ENCODE data around the gene HOXB4.

Gene HOXB4

DNA sequence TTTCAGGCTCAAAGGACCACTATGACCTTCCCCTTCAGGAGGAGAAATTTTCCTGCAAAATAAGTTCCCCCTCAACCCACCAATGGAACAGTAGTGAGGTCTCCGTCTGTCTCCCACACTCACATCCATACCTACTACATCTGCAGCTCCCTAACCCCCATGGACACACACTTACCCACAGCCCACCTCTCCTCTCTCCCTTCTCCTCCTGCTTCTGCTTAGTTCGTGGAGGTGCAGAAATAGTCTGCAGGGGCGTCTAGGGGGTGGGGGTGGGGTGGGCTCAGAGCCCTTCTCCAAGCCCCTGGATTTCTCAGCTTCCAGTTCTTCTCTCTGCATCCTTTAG is 8.9 kb downstream of the HOXB4 start:
- no peak for DNase-seq

DNA sequence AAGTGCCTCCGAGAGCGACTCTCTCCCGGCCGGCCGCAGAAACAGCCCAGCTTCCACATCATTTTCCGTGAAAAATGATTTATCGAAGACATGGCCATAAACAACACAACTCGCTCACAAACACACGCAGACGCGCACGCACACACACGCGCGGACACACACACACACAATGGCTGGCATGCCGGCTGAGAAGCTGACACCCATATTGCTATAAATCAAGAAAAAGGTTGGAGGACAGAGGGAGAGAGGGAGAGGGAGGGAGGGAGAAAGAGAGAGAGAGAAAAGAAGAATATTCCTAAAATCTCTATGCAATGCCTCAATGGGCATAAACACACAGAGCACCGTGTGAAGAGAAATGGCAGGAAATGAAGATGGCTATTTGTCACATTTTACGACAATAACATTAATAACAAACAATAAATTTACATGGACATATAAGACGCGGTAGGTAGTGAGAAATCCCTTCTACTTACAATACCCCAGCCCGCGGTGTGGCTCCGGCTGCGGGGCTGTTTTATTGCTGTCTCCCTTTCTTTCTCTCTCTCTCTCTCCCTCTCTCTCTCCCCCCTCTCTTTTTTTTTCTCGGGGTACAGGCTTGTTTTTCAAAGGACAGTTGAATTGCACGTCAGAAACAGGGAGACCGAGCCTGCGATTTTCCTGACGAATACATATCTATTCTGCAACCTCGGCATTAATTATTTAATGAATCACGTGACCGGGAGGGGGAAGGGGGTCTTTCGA is 9.5 kb downstream of the HOXB4 start:
- DNase-seq: no peak

DNA sequence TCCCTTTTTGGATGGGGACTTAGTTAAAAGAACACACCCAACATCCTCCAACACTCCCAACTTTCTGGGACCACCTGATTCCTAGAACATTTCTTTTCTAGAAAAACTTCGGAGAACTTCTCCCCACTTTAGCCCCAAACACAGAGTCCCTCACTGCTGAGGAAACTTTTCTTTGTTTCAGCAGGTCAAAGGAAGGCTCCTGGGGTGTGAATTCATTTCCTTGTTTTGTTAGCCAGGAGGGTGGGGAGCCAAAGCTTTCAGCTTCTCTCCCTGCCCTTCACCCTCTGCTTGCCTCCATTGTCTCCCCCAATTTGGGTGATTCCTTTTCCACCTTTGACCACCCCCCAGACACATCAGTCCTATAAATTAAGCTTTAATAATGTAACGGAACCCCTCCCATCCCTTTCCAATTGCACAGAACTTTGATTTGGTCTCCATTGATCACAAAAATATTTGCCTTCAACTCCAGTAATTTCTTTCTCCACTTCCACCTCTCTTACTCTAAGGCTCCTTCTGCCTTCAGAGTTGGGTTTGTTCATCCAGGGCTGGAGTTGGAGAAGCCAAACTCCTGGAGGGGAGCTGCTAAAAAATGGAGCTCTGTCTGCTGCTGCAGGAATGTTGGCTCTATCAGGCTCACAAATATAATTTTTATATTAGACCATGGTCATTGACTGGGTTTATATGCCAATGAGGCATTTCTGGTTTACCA is 10.3 kb downstream of the HOXB4 start:
- DNase-seq: no peak

DNA sequence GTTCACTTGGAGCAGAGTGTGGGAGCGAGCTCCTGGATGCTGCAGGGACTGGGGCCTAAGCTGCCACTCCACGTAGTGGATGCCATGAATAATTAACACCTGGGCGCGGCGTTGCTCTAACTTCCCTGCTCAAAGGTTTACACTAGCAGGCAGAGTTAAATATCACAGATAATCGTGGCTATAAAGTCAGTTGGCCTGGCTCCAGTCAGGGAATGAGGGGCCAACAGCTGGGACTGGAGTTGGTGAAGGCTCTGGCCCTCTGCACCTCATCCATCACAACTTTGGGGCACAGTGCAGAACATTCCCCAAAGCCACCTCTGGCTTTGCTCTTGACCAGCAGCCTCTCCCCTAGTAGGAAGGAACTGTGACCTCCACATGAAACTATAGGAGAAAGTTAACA is 10.9 kb downstream of the HOXB4 start:
- no peak for DNase-seq

DNA sequence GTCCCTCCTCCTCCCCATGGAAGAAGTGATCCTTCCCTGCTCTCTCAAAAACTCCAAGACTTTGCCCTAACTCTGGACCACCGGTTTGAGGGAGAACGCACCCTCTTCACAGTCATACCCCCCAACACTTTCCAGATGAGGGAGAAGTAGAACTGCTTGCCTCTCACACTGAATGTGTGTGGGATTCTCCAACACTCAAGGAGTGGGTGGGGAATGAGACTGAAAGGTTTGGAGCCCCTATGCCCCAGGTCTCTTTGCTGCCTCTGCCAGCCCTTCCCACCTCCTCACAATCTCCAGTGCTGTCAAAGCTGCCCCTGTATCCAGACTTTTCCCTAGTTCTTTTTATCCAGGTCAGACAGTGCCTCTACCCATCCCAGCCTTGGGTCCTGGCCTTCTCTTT is 11.4 kb downstream of the HOXB4 start:
- no peak for DNase-seq

DNA sequence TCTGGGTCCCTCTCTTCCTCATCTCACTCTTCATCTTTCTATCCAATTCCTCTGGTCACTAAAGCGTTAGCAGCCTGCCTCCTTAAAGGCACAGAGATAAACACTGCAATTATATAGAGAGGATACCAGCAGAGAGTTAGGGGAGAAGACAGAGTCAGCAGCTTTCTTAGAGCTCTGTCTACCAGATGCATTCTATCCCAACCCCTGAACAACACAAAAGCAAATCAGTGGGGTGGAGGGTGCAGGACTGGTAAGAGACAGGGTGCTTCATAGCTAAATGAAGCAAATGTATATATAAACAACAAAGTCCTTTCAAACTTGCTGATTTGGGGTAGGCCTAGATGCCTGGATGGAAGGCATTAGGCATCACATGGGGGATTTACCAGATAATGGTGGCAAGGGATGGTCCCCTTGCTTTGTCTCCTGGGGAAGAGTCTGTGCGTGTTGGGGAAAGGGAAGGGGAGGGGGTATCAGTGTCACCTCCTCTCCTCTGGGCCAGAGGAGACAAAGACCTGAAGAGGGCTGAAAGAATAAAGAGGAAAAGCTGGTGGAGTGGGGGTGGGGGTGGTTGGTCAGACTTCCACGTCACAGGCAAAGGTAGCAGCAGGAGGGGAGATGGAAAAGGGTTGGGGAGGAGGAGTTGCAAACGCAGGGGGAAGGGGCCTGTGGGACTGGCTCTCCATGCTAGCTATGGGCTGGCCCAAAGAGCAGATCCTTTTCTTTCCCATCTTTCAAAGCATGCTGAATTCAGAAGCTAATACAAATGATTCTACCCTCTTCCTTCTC is 12.0 kb downstream of the HOXB4 start:
- no peak for DNase-seq

DNA sequence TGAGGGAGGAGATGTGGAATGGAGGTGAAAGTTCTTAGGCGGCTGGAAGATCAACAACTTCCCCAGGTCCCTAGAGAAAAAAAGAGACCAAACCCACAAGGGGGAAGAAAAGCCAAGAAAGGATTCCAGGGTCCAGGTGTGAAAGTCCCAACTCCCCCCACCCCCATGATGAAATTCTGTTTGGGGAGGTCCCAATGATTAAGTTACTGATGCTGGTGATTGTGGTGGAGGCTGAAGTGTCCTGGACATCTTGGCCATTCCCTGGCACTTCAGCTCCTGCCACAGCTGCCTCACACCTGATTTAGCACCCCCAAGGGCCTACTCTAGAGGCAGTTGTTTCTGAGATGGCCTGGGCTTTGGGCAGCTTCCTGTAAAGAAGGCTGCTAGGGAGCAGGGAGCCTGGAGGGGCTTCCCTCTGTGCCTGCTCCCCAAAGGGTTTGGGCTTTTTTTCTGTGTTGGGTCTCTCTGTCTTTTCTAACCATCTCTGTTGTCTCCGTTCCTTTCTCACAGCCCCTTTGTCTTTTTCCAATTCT is 13.1 kb downstream of the HOXB4 start:
- DNase-seq: no peak

DNA sequence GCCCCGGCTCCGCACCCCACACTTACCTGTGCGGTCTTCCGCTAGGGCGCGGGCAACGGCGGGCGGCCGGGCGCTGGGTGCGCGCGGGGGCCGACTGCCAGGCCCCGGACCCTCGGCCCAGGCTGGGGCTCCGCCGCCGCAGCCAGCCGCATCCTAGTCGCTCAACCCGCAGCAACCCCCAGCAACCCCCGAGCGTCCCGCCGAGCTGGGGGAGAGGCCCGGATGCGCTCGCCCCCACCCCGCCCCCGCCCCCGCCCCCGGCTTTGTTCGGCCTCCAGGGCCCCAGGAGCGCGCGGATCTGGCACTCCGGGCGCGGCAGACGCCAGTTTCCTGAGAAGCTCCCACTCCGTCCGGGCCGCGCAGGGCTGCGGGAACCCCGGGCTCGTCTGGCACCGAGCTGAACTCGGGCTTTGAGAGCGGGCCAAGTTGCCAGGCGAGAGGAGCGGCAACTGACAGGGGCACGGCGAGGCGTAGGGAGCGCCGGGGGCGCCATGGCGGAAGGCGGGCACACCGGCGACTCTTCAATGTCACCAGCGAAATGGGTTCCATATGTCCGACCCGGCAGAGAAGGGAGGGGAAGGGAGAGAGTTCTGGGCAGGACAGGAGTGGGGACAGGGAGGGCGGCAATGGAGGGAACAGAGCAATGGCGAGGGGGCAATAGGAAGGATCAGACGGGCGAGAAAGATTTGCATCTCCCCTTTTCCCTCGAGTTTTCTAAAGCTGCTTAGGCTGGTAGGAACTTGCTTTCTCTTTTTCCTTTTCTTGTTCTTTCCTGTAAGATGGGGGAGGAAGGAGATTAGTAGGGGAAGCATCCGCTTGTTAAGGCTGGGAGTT is 13.7 kb downstream of the HOXB4 start:
- DNase-seq: no peak

DNA sequence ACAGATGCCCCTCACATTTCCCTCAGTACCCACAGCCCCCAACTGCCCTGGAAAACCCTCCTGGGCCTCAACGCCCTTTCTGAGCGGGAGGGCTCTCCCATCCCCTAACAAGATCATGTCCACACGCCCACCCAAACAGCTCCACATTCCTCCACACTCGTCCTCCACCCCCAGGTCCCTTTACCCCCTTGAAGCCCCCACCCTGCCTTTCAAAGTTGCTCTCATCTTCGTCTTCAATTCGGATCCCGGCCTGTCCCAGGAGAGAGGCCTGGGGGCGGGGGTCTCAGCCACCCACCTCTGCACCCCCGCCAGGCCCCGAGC is 14.3 kb downstream of the HOXB4 start:
- DNase-seq: no peak

DNA sequence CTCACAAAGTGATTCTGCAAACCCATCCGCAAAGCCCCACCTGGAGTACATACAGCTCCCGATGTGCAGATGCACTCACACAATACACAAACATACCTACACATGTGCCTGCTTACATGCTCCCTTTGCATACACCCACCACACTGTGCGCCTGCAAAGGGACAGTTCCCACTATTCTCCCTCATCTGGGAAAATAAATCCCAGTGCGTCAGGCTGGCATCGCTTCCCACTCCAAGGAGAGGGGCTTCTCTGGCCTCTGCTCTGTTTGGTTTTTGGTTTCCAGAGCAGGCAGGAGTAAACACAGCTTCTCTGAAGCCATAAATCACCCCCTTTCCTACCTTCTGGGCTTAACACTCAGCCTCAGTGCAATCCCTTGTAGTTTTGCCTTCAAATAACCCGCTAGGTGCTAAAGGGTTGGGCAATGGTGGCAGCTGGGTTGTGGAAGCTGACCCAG is 14.7 kb downstream of the HOXB4 start:
- DNase-seq: no peak

DNA sequence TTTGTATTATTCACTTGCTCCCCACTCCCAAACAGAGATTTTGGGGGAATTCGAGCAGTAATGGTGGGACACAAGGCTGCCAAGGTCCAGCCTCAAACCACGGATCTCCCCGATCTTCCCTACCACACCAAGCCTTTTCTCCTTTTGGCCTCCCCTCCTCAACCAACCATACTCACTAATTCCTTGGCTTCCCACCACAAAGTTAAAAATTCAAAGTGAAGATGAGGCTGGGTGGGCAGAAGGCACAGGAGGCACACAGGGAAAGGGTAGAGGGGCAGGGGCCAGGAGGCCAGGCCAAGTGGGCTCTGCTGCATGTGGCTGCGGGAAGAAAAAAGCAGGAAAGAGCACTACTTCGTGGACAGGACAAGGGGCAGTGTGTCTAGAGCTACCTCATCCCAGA is 15.2 kb downstream of the HOXB4 start:
- no peak for DNase-seq

DNA sequence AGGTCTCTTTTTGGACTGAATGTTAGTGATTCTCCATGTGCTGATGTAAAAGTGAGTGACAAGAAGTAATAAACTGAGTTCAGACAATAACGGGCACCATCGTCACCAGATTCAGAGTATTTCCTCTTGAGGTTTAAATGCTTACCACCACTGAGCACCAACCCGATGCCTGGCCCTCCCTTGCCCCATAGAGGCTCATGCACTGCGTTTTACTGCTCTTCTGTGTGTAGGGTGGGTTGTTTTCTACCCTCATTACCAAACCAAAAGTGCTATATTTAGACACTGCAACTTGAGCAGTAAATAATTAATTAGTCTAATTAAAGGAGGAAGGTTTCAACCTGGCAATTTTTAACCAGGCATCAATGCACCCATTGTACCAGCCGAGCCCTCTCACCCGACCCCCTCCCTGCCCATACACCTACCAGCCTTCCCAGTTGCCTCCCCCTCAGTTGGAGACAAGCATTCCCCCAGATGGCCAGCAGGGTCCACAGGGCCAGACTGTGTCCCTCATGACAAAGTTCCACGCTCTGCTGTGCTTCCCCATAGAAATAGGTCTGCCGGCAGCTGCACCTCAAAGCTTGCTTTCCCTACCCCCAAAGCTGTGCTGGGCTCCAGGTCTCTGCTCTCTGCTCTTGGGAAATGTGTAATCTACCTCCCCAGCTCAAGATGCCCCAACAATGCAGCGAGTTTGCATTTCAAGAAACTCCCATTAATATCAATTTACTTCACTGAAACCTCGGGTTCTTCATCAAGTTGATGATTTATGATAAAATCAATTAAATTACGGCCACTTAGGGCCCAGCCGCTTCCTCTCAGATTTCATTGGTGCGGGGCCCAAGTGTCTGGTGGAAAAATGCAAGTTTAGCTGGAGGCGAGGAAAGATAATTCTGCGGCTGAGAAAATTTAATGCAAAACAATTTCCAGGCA is 16.0 kb downstream of the HOXB4 start:
- no peak for DNase-seq

DNA sequence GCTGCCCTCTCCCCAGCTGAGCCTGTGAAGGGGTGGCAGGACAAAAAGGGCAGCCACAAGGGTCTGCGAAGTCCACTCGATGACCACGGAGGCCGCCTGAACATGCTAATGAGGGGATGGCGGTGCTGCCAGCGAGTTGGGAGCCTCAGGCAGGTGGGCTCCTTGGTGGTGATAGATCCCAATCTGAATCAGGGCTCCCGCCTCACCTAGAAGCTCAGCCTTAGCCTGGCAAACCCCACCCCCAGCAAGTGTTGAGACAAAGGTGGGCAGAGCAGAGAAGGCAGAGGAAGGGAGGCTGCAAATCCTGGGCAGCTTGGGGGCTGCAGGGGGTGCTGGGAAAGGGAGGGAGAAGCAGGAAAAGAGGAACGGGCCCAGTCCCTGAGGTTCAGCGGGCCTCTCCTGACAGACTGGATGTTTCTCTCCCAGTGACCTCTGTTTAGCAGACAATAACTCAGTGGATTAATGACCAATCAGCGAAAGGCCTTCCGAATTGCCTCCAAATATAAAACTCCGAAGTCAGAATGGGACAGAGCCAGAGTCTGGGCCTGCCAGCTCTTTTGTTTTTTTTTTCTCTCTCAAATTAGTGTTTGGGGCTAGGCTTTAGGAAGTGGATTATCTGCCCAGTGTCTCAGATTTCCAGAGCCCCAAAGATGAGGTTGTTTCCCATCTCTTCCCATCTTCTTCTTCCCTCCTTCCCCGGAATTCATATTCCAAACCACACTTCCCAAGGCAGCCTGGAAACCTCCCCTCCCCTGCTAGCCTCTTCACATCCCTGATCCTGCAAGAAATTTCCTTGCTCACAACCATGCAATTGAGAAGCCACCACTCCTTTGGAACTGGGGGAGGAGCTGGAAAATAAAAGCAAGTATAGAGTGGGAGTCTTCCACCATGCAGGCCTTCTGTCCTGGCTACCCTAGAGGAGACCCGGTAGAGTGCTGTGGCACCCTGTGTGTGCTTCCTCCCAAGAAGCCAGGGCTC is 18.0 kb downstream of the HOXB4 start:
- DNase-seq: no peak

DNA sequence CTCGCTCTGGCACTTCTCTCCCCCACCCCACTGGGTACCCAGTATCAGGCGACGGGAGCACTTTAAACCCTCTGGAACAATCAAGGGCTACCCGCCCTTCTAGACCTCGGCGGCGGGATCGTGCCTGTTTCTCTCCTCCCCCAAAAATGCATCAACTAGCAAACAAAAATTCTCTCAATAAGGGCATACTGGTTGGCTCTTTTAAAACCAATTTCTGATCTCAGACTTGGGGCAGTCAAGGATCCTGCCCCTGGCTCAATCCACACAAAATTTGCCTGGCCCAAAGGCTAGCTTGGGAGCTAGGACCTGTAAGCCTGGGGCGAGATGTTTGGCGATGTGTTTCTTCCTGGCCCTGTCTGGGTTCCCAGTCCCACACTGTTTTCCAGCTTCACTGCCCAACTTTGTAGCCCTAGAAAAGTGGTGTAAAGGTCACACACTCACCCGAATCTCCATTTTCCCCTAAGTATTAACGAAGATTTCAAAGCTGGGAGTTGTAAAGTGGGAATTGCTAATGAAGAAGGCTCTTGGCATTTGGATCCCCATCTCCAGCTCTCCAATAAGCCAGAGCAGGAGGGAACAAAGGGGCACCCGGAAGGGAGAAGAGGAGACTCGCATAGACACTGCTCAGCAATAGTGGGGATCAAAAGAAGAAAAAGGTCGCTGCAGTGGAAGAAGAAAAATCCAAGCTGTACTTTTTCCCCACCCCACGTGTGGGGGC is 18.9 kb downstream of the HOXB4 start:
- no peak for DNase-seq

DNA sequence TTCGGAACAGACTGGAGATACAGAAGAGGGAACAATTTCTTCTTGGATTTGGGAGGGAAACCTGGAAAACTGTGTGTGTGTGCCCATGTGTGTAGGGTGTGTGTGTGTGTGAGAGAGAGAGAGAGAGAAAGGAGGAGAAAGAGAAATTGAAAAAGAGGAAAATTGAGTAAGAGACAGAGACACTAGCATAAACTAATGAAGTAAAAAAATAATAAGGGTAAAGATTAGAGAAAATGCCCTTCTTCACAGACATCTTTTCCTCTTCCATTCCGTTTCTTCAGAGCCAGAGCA is 19.4 kb downstream of the HOXB4 start:
- DNase-seq: no peak

DNA sequence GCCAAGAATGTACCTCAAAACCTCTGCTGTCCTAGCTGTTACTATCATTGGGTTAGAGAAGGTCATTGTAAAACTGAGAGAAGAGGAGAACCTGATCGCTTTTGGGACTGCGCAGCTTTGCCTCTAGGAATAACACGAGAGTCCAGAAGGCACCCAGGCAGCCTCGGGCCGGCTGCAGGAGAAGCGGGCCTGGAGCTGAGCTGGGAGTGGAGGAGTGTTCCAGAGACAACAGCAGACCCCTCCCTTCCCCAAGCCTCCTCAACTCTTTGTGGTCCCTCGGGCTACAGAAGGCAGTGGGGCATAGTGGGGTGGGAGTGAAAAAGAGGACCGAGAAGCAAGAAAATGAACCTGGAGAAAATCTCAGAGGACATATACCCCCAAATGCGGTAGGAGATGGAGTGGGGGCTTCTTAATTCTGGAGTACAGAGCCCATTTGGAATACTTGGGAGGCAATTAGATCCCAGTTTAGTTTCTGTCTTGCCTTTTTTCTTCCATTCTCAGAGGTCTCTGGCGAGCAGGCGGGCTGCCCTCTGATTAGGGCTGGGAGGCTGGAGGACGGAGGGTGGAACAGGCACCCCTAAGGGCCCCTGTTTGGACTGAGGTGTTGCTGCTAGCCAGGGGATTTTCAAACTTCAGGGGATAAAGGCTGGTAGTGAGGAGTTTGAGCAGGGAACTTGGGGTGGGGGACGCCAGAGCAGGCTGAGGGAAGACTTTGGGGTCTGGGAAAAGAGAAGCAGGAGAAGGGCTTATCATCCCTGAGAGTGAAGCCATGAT is 19.9 kb downstream of the HOXB4 start:
- DNase-seq: no peak

DNA sequence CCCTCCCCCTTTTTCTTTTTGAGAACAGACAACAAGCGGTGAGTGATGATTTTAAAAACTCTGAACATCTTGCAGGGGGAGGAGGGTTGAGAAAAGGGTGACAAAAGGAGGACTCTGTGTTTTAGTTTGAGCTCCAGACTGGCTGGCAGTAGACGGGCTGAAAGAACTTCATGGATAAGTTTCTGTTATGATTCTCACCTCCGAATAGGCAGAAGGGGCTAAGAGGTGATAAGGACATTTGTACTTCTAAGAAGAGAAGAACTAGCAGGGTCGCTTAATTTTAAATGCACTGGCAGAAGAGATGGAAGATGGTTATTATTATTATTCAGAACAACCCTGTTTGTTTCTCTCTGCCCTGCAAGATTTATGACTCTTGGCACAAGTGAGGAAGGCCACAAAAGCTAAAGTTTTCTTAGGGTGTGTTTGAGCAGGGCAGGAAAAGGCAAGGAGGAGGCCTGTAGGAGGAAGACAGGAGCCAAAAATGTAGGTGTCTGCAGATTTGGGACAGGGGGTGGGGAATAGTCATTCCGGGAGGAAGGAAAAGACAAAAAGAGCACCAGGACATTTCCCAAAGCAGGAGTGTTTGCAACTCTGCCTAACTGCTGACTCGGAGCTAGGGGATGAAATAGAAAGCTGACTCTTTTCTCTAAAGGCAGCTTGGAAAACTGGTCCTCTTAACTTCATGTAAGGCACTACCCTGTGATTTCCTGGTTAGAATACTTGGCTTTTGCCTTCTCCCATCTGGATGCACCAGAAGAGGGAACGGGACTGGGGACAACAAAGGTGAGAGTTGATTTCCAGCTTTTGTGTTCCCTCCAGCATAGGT is 21.4 kb downstream of the HOXB4 start:
- no peak for DNase-seq

DNA sequence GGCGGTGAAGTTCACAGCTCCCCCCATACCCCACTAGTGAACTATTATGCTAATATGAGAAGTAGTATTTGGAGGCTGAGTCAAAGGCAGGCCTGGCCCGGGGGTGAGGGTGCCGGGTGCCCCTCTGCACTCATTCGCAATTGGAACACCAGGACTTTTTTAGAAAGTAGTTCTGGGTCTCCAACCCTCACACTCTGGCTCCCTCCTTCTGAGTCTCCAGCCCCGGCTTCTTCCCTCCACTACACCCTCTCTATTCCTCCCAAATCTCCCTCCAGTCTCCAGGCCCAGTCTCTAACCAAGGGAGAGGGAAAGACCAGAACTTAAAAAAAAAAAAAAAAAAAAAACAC is 21.9 kb downstream of the HOXB4 start:
- DNase-seq: no peak
